GM12891 (cell line): ENCODE measurements around the gene APBA2.
"Not testable (repeated sequence)": the region's sequence is repeated elsewhere in the genome, so short reads cannot be mapped to it uniquely, and the experiment has no call there.

Experiments
- DNase-seq: peaks from one replicate; pipeline ENCODE4 v3.0.0; 2011; ENCODE audit warnings: low spot score; ENCODE audit not compliant: insufficient read length
- FAIRE-seq: peaks from 2 replicates; lab custom pipeline; 2011; peaks lifted over from hg19 to GRCh38; lab: Jason Lieb, UNC
- PAX5 ChIP-seq: IDR thresholded peaks from 2 replicates; pipeline ENCODE4 v1.6.1; 2011; ENCODE audit warnings: low read length, moderate library complexity, mild to moderate bottlenecking; ENCODE audit not compliant: insufficient read depth, severe bottlenecking
- POLR2A ChIP-seq: IDR thresholded peaks from 2 replicates; pipeline ENCODE4 v1.6.1; 2011; ENCODE audit warnings: low read depth, low read length, control low read depth
- POLR2AphosphoS5 ChIP-seq: IDR thresholded peaks from 2 replicates; pipeline ENCODE4 v1.6.1; 2011; ENCODE audit warnings: low read depth, low read length, control low read depth
- POU2F2 ChIP-seq: IDR thresholded peaks from 2 replicates; pipeline ENCODE4 v1.6.1; 2011; ENCODE audit warnings: low read depth, mild to moderate bottlenecking, control low read depth, low read length, moderate library complexity
- SPI1 ChIP-seq: IDR thresholded peaks from 2 replicates; pipeline ENCODE4 v1.6.1; 2011; ENCODE audit warnings: low read depth, low read length, control low read depth
- TAF1 ChIP-seq: IDR thresholded peaks from 2 replicates; pipeline ENCODE4 v1.6.1; 2011; ENCODE audit warnings: low read depth, low read length, control low read depth

APBA2 gene

GRCh38 chr15:29039466-29040369, 153.9 kb downstream of the APBA2 start:
- FAIRE-seq (no peak), DNase-seq (no peak)
- no peak for TF ChIP-seq TAF1
- no peak for TF ChIP-seq SPI1
- no peak for TF ChIP-seq POLR2A
- TF ChIP-seq POU2F2, result no peak
- no peak for TF ChIP-seq POLR2AphosphoS5
- TF ChIP-seq PAX5, result no peak

DNA sequence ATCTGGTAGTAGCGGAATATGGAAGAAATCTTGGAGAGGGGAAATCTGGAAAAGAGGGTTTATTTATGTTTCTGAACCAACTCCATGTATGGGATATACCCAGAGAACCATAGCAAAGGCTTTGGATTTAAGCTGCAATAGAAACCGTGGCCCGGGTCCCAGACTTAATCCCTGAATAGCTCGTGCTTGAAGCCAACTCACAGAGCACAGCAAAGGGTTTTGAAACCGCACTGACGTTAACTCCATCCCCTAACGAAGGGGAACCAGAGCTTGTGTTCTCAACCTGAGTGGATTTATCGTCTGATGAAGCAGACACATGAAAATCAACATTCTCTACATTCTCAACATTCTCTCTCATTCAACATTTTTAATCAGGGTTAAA, 154.6 kb downstream of the APBA2 start:
- TF ChIP-seq TAF1 (no peak), POU2F2 (no peak), POLR2A (no peak), POLR2AphosphoS5 (no peak), PAX5 (no peak), SPI1 (no peak)
- DNase-seq, result no peak
- FAIRE-seq, result no peak

GRCh38 chr15:29043736-29044502, 158.1 kb downstream of the APBA2 start:
- no peak for DNase-seq
- TF ChIP-seq POU2F2, result no peak
- TF ChIP-seq POLR2A, result no peak
- TF ChIP-seq SPI1, result no peak
- TF ChIP-seq POLR2AphosphoS5, result no peak
- no peak for TF ChIP-seq TAF1
- no peak for TF ChIP-seq PAX5

DNA sequence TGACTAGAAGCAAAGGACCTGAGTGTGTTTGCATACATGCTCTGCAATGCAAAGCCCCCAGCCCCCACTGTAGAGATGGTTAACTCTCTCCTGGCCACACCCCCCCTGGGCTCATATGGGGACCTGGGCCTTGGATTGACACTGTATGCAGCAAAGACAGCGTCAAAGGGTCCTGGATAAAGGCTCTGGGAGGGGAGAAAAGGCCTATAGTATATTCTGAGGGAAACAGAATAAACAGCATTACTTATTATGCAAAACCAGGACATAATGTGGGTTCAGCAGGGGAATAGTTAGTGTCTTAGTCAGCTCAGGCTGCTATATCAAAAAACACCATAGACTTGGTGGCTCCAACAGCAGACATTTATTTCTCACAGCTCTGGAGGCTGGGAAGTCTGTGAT, 158.7 kb downstream of the APBA2 start:
- TF ChIP-seq TAF1, result no peak
- TF ChIP-seq POLR2A, result no peak
- no peak for TF ChIP-seq POLR2AphosphoS5
- TF ChIP-seq POU2F2, result no peak
- no peak for TF ChIP-seq PAX5
- no peak for TF ChIP-seq SPI1
- FAIRE-seq, result no peak
- no peak for DNase-seq

More at GRCh38 chr15:29043736-29044502, 158.1 kb downstream of the APBA2 start:
- FAIRE-seq, result no peak

GRCh38 chr15:29045161-29045560, 159.4 kb downstream of the APBA2 start:
- not testable (repeated sequence) for DNase-seq, FAIRE-seq

GRCh38 chr15:29045717-29046116, 159.9 kb downstream of the APBA2 start:
- TF ChIP-seq PAX5 (no peak), SPI1 (no peak), TAF1 (no peak), POLR2AphosphoS5 (no peak), POU2F2 (no peak), POLR2A (no peak)
- DNase-seq (no peak), FAIRE-seq (no peak)

GRCh38 chr15:29046281-29046810, 160.6 kb downstream of the APBA2 start:
- FAIRE-seq (no peak), DNase-seq (no peak)
- TF ChIP-seq POLR2AphosphoS5 (no peak), POLR2A (no peak), POU2F2 (no peak), SPI1 (no peak), PAX5 (no peak), TAF1 (no peak)

GRCh38 chr15:29046977-29047376, 161.2 kb downstream of the APBA2 start:
- no peak for TF ChIP-seq POLR2A
- TF ChIP-seq TAF1, result no peak
- TF ChIP-seq POU2F2, result no peak
- no peak for TF ChIP-seq SPI1
- TF ChIP-seq POLR2AphosphoS5, result no peak
- no peak for TF ChIP-seq PAX5
- DNase-seq (no peak), FAIRE-seq (no peak)

DNA sequence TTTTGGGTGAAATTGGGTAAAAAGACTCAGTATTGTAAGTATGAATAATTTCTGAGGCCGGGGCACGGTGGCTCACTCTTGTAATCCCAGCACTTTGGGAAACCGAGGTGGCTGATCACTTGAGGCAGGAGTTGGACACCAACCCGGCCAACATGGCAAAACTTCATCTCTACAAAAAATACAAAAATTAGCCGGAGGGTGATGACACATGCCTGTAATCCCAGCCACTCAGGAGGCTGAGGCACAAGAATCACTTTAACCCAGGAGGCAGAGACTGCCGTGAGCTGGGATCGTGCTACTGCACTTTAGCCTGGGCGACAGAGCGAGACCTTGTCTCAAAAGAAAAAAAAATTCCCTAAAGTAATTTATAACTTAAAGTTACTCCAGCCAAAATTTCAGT, 162.2 kb downstream of the APBA2 start:
- TF ChIP-seq POLR2AphosphoS5 (no peak), TAF1 (no peak), PAX5 (no peak), POLR2A (no peak), SPI1 (no peak), POU2F2 (no peak)
- no peak for FAIRE-seq
- no peak for DNase-seq
